GM21619 (cell line): ENCODE data around the gene IFNA13.
A peak's percentile ranks its signal among the peaks of the same experiment; 100 is the strongest.

Experiments used
- ATAC-seq: cut with Tn5 transposase; IDR thresholded peaks from one replicate; pipeline ENCODE4 v1.9.1; 2021; ENCODE audit not compliant: unreplicated experiment

IFNA13 gene

DNA sequence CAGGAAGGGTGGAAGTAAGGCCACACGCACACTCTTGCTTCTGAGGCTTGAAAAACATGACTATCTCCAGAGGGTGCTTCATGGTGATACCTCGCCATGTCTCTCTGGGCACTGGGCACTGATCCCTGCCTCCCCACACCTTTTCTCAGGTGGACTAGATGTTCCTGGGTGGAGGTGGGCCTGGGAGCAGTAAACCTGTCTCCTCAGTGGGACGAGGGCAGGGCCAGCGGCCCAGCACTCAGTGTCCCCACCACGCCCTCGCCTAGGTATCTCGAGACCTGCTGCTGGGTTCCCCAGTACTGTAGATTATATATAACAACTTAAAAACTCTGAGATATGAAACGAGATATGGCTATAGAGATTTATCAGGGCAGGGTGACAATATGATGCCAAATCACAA is 5.6 kb downstream of the IFNA13 start:
- no peak for ATAC-seq

DNA sequence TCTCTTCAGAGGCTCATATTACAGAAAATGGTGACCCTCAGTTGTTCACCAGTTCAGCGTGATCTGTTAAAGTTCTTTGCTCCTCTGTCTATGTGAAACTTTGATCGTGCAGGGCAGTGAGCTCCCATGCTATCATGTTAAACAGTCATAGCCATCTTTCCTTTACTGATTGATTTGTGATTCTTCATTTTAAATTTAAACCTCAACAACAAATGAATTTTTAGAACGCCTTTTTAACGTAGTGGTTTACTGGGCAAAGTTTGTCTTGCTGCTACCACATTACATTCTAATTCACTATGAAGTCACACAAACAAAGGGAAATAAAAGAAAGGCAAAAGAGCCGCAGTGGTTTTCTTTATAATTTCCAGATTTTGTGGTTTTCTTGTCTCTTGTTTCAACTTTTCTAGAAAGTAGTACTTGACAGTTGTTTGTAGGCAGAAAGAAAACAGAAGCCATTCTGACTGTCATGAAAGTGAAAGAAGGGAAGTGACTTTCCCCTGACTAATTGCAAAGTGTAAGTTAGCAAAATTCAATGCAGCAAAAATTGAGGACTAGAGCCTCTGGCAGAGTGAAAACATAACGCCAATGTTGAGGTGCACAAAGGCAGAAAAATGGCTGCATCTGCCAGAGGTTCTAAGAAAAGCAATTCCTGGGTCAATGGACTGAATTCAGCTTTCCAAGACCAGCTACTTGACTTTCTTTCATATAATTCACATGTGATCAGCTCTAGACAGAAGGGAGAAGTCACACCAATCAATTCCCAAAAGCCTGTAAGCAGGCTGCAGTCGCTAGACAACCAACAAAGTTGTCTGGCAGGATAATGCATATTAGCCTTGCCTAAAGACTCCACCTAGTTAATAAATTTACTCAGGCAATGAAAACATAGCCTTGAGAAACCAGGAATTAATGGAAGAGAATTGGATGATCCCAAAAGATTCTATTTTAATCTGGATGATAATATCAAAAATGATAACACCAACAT is 10.1 kb downstream of the IFNA13 start:
- peak; percentile 86 for ATAC-seq

DNA sequence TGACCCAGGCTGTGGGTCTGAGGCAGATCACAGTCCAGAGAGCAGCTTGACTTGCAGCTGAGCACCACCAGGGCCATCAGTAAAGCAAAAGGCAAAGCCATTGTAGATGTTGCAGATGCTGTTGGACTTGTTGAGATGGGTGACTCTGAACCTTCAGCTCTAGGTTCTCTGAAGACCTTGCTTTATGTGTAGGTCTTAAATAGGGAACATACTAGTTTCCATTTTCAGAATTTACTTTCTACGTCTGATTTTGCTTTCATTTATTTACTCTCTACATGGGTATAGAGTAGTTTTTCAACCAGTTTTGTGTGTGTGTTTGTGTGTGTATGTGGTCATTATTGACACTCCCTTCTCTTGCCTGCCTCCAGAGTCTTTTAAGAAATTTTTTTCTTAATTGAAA is 17.1 kb downstream of the IFNA13 start, which contains the start of gene IFNA6:
Gene IFNA6 (minus strand): TSS at position 101 of the 400 bp plus-strand sequence. CDS start 0 bp downstream, at position 101.
- no peak for ATAC-seq

DNA sequence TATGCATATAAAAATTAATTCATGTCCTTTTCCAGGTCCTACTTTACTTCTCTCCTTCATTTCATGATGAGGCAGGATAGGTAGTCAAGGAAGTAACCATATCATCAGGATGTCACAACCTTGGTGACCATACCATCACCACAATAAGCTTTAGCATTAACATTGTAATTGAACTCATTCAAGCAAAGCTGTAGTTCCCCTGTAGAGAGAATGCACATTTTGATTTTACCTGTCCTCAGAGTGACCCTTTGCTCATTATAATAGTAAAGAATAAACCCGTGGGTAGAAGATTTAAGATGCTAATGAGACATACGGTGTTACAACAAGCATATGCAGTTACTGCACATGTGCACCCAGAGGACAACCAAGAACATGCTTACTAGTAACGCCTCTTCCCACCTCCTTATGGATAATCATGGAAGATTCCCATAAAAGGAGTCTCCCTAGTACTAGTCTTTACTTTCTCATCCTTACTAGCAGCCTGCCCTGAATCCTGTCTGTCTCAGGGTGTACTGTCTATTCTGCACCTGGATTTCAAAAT is 19.4 kb downstream of the IFNA13 start:
- ATAC-seq, result no peak

DNA sequence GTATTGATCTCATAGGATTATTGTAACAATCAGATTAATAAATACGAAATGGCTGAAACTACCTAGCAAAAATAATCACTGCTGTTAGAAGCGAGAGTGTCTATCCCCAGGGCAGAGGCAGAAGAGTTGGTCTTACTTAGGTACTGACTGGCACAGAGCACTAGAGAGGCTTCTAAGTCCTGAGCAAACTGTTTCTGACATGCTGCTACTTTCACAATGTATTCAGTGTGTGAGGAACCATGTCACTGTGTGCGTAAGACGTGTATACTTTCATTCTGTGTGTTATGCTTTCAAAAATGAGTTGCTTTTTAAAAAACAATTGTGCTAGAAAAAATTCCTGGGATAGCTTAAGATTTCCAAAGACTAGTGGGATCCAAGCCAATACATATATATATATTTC is 27.1 kb downstream of the IFNA13 start:
- no peak for ATAC-seq

DNA sequence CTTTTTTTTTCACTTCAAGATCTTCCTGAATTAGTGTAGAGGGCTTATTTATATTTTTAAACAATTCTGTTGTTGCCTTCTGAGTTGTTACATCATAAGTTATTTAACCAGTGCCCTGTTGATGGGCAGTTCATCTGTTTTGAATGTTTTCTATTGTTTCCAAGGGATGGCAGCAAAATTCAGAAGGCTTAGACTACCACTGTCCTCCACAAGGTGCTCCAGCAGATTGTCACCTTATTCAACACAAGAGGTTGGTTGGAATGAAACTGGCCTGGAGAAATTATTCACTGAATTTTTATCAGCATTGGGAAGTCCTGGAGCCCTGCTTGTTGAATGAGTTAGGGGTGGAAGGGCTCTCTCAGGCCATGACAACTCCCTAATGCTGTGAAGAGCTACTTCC is 31.4 kb downstream of the IFNA13 start:
- no peak for ATAC-seq

DNA sequence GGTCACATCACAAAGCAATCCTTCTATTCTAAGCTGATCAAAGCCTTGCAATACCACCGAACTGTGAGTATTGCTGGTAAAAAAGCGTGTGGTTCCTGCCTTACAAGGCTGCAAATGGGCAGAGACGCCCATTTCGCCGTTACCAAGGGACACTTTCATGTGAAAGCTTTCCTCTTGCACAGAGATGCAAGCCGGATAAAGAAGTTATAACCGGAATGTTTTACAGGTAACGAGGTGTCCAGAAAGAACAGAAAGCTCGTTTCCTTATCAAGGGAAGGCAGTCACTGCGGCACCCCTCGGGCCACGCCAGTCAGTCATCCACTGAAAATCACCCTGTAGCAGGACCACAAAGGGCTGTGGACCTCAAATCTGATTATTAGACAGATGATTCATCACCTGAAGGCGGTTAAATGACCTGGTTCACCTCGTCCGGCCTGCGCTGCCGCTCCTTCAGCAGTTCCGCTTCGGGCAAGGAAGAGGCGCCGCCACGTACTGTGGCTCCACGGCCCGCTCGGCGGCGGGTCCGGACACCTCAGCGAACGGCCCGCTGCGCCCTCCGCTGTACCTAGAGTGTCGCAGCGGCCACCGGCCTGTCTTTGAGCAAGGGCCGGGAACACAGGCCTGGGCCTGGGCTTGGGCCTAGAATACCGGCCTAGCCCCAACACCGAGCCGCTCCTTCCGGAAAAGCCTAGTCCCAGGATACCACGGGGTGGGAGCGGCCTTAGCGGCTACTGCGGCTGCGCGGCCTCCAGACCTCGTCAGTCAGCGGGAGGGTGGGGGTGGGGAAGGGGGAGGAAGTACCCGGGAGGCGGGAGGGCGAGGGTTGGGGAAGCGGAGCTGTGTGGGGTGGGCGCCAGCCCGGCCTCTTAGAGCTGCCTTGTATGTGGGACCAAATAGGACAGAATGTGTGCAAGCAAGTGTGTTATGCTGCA is 32.9 kb downstream of the IFNA13 start, which contains the start of gene KLHL9:
Gene KLHL9 (minus strand): TSS at position 704 of the 932 bp plus-strand sequence. CDS start 545 bp downstream, at position 159.
- peak; percentile 90 for ATAC-seq

DNA sequence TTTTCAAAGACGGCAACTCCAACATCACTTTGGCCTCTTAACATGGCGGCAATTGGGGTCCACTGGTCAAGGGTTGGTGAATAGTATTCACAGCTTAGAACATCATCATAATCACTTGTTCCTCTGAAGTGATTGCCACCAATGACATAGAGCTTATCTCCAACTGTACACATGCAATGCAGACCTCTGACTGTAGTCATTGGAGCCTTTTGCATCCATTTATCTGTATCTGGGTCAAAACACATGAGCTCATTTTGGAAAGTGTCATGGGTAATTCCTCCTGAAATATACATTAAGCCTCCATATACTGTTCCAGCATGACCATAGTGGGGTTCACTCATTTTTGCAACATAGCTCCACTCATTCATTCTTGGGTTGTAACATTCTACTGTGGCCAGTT is 34.6 kb downstream of the IFNA13 start:
- ATAC-seq, result no peak

DNA sequence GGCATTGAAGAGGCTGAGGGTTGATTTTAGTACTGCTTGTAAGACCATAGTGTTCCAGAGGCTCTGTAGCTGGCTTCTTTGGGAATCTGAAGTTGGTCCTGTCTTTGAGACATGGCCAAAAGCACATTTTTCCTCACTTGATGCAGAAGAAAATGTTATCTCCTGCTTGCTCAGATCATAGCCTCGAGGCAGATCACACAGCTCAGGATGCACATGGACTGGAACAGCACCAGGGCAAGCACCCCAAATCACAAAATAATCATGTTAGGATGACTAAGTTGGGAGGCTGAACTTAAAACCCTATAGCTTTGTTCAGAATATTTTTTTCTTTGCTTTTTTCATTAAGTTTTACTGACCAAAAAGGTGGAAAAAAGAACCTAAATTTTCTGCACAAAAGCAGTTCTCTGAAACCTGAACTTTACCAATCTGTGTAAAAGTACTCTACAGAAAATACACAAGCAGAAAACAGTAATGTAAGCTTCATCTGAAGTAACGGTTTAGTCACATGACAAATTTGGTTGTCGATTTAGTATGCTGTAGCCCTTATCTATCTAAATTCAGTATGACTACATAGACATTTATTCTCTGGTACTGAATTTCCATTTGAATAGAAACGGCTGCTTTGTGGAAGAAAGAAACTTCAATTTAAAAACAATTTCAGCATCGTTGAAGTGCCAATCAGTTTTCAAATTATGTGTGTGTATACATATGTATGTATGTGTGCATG is 36.0 kb downstream of the IFNA13 start:
- ATAC-seq, result no peak

DNA sequence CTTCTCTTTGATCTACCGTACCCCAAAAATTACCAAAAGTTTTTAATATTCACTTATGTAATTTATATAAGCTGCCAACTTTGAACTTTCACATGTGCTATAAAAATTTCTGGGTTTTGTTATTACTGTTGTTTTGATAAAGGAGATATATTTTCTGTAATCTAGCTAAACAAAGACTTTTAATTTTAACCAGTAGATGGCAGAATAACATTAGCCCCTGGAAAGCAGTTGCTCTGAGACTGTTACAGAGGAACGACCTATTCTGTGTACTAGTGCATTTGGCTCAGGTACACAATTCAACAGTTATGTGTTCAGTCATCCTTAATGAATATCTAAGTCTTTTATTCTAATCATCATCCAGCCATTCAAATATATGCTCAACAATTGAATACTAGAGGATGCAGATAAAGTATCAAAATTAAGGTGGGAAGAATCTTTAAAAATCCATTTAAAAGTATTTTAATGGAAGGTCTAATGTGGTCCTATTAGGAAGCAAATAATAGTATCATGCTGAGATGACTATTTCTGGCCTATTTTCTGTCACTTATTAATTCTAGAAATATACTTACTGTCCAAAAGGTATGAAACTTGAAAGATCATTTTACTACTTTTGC is 41.2 kb downstream of the IFNA13 start:
- peak; percentile 85 for ATAC-seq

DNA sequence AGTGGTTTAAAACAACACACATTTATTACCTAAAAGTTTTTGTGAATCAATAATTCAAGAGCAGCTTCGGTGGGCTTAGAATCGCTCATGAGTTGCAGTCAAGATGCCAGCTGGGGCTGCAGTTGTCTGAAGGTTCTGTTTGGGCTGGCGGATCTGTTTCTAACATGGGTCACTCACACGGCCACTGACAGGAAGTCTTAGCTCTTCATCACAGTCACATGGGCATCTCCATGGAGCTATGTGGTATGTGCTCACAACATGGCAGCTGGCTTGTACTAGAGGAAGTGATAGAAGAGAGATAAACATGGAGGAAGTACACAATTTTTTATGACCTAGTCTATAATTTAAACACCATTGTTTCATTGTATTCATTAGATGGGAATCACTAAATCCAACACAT is 43.8 kb downstream of the IFNA13 start:
- no peak for ATAC-seq

DNA sequence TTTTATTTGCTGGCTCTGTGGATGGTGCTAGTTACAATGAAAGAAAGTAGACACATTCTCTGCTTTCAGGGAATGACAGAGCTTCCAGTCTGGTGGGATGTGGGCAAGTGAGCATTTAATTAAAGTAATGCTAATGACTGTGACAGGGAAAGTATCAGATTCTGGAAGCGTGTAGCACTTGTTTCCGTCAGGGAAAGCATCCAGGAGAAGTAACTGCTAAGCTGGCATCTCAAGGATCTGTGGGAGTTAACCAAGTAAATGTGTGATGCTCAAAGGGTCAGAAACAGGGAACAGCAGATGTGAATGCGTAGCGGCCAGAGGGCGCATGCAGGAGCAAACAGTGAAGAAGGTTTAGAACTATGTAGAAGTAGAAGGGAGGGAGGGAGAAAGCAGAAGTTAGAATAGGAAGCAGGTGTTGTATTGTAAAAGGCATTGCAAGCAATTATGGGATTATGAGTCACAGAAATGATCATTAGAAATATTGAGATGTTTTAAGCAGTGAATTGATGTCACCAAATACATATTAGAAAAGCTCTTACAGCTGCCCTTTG is 44.9 kb downstream of the IFNA13 start:
- ATAC-seq, result no peak

DNA sequence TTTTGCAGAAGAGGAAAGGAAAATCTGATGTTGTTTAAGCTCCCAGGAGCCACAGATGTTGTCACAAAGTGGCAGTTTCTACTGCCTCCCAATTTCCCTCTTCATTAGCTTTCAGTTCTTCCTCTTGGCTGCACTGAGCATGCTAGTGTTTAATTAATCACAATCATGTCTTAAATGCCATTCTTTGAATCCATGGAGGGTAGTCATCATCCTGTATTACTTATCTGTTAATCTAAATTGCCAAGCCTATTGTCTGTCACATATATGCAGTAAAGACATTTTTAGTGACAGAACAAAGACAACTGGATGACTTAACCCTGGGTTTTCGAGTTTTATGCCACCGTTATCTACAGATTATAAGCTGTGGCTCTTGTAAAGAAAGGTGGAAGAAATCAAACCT is 47.4 kb downstream of the IFNA13 start:
- ATAC-seq, result no peak

DNA sequence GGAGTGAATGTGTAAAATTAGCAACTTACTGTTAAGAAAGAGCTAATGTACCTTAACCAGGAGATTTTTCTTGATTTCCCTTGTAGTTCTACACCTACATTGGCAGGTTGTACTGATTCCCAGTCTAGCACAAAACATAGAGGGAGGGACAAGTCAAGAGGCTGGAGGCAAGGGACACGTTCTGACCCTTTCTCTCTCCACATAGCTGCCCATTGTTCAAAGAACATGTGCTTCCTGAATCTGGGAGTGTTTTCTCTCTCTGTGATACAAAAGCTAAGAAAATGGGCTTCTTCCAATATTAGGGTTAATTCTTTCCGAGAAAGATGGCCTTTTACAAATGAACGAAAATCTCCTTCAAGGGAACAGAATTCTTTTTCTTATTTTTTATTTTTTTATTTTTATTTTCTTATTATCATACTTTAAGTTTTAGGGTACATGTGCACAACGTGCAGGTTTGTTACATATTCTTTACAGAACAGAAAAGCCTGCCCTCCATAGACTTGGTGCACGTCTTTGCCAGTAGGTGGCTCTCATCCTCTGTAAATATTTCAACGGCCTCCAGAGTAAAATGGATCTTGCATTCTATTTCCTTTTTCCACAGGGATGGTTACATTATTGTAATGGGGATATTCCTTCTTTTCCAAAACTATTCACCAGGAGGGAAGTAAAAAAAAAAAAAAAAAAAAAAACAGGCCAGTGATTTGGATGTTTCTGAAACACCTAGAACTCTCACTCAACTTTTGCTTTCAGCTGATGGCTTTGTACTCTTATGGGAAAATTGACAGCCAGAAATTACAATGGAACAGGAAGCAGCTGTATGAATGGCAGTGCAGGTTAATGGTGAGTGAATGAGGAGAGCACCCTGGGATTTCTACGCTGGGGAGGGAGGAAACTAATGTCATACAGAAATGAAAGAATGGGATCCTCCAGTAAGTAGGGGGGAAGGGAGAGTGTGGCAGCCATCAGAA is 49.6 kb downstream of the IFNA13 start:
- peak; percentile 75 for ATAC-seq
